Coronary artery (tissue), 2 donors: ENCODE measurements around the gene MCAM.

Source experiments
- DNase-seq: peaks from one replicate; pipeline ENCODE4 v3.0.0-alpha.2; 2017; ENCODE audit warnings: low spot score
- H3K27ac ChIP-seq, 2 donors: fragments of 200-600 bp; sonication (generic); one replicate each; pipeline ENCODE4 v1.5.1; 2016 to 2019
- H3K4me3 ChIP-seq: fragments of 200-600 bp; sonication (generic); 2 replicates; pipeline ENCODE4 v1.5.1; 2016; ENCODE audit warnings: mild to moderate bottlenecking, moderate library complexity
- CTCF ChIP-seq: fragments of 200-600 bp; sonication (generic); IDR thresholded peaks from one replicate; pipeline ENCODE4 v1.5.1; 2019; ENCODE audit warnings: antibody characterized with exemption

MCAM gene

GRCh38 chr11:119322921-119323531 is 6.1 kb upstream of the MCAM start:
- DNase-seq = peak; percentile 67
- no peak overlapping the region for H3K4me3 ChIP-seq
- no peak for TF ChIP-seq CTCF
- peak overlapping the region; percentile 95 to 99 for H3K27ac ChIP-seq

- TF ChIP-seq CTCF = no peak
- DNase-seq = no peak
- peak overlapping the region; percentile 95 to 99 for H3K27ac ChIP-seq
- peak overlapping the region; percentile 75 for H3K4me3 ChIP-seq
Observed at GRCh38 chr11:119322360-119322739, 5.4 kb upstream of the MCAM start.

GRCh38 chr11:119320776-119321524 is 4.0 kb upstream of the MCAM start:
- Histone ChIP-seq H3K27ac (peak overlapping the region; percentile 95 to 99), H3K4me3 (peak overlapping the region; percentile 75)
- peak; percentile 85 for DNase-seq
- no peak for TF ChIP-seq CTCF

- no peak for TF ChIP-seq CTCF
- no peak for DNase-seq
- peak overlapping the region; percentile 75 for H3K4me3 ChIP-seq
- H3K27ac ChIP-seq = peak overlapping the region; percentile 95 to 99
Observed at GRCh38 chr11:119320240-119320775, 3.4 kb upstream of the MCAM start.

GRCh38 chr11:119319700-119320239 is 2.8 kb upstream of the MCAM start:
- TF ChIP-seq CTCF = no peak
- no peak for DNase-seq
- Histone ChIP-seq H3K27ac (peak overlapping the region; percentile 95 to 99), H3K4me3 (peak overlapping the region; percentile 95)

- TF ChIP-seq CTCF = no peak
- Histone ChIP-seq H3K27ac (peak overlapping the region; percentile 95 to 99), H3K4me3 (peak overlapping the region; percentile 95)
- DNase-seq = no peak
Observed at GRCh38 chr11:119319136-119319699, 2.3 kb upstream of the MCAM start.
